ENCODE measurements around the gene SMARCD2. TPM values are rescaled to one million over a fixed set of nuclear protein-coding genes. Genes with fewer than 3 reads are reported as not detected.
A peak's percentile ranks its signal among the peaks of the same experiment; 100 is the strongest.

SMARCD2 gene
- polyA plus RNA-seq, 1 donor: 28.6 TPM

DNA sequence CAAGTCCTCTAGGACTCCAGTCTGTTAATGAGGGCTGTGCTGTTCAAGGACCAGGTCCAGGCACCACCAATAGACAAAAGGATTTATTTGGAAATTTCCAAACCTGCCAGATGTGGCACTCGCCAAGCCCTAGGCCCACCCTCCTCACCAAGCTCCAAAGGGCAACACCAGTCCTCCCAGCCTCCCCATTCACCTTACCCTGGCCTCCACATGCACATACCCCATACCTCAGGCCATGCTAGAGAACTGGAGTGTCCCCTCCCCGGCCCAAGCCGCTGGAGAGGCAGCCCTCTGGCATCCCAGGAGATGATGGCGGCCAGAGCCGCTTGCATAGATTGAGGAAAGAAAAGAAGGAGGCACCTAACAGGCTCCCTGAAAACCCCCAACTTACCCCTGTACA, 10.5 kb downstream of the SMARCD2 start:
- DNase-seq: no peak

DNA sequence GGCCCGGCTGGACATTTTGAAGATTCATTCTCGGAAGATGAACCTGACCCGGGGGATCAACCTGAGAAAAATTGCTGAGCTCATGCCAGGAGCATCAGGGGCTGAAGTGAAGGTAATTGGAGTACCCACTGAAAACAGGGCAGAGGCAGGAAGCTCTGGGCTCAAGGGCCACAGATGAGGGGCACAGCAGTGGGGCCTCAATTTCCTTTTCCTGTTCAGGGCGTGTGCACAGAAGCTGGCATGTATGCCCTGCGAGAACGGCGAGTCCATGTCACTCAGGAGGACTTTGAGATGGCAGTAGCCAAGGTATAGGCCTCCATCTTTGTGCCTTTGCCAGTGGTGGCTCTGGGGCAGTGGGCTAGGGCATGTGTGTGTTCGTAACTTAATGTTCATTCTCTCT, 11.0 kb downstream of the SMARCD2 start:
- no peak for DNase-seq

DNA sequence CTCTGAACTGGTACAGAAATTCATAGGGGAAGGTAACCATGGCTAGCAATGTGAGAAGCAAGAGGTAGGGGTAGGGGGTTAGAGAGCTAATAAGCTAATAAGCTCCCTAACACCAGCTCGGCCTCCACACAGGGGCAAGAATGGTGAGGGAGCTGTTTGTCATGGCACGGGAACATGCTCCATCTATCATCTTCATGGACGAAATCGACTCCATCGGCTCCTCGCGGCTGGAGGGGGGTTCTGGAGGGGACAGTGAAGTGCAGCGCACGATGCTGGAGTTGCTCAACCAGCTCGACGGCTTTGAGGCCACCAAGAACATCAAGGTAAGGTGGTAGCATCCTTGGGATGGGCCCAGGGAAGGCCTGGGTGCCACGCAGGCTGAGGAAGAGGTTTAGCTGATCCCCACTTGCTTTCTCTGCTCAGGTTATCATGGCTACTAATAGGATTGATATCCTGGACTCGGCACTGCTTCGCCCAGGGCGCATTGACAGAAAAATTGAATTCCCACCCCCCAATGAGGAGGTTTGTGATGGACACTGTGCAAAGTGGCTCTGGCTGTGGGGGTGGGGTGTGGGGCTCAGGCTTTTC, 11.5 kb downstream of the SMARCD2 start:
- DNase-seq: no peak

DNA sequence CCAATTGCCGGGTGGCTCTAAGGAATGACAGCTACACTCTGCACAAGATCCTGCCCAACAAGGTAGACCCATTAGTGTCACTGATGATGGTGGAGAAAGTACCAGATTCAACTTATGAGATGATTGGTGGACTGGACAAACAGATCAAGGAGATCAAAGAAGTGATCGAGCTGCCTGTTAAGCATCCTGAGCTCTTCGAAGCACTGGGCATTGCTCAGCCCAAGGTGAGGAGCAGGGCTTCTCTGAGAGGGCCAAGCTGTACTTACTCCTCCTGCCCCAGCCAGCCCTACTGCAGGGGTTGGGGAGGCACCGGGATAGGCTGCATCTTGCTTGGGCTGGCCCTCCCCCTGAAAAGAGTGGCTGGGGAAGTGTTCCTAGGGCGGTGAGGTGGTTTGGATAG, 12.2 kb downstream of the SMARCD2 start:
- no peak for DNase-seq

DNA sequence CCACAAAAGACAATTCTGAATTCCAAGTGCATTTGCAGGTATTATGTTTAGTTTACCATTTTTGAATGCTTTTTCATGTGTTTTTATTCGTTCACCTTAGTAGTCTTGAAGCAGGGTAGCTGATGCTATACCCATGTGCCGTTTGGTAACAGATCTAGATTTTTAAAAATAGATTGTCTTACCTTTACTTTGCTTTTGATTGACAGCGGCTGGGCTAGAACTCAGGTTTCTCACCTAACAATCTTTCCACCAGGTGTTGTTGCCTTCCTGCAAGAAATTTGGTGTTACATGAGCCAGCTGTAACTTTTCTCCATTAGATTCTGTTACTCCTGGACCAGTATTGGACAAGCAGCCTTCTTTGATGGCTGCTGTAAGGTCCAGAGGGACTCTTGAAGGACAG, 13.5 kb downstream of the SMARCD2 start:
- no peak for DNase-seq

DNA sequence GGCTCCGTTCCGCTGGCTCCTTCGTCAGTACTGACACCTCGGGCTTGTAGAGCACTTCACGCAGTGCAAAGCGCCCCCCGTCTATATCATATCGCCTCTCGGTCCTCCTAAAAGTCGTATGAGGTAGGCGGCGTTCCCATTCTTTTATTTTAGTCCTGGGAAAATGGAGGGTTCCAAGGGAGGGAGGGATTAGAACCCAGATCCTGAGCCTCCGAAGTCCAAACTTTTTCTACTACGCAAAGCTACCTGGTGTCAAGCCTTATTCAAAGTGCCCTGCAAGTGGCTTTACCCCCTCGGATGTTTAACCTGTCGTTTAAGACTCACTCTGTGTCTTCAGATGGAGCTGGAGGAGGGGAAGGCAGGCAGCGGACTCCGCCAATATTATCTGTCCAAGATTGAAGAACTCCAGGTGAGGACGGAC, 14.7 kb downstream of the SMARCD2 start:
- no peak for DNase-seq

DNA sequence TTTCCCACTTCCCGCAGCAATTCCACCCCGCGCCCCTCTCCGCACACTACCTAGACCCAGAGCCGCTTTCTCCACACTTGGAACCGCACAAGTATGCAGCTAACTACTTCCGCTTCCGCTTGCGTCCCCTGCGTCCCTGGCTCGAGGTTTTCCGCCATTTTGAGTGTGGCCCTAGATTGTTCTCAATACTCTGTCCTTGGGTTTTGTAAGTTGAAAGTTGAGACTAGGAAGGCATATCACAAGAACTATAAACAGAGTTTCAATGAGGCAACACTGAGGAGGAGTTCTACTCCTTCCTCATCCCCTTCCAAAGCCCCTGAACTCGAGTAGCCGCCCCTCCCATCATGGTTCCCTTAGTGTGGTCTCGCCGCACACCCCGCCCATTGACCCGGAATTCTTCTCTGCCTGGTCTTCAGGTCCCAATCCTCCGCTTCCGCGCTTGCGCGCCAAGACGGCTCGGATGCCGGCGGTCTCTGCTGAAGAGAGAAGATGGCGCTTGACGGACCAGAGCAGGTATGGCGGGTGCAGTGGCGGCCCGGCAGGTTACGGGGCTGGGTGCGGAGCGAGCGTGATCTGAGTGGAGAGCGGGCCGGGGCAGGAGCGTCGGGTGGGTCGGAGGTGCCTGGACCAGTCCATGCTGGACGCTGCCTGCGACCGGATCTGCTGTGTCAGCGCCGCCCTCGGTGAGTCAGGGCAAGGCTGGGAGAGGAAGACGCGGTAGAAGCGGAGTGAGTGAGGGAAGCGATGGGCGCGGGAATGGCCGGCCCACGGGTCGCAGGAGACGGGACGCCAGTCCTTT, 15.3 kb downstream of the SMARCD2 start, which contains the start of the genes FTSJ3 and PSMC5:
FTSJ3 (minus strand) TSS at position 662 of the 799 bp plus-strand sequence. CDS start 761 bp downstream, outside the sequence.
PSMC5 (plus strand) TSS at position 430 of the 799 bp plus-strand sequence; CDS start at position 490, 60 bp downstream.
- peak; percentile 98 for DNase-seq

DNA sequence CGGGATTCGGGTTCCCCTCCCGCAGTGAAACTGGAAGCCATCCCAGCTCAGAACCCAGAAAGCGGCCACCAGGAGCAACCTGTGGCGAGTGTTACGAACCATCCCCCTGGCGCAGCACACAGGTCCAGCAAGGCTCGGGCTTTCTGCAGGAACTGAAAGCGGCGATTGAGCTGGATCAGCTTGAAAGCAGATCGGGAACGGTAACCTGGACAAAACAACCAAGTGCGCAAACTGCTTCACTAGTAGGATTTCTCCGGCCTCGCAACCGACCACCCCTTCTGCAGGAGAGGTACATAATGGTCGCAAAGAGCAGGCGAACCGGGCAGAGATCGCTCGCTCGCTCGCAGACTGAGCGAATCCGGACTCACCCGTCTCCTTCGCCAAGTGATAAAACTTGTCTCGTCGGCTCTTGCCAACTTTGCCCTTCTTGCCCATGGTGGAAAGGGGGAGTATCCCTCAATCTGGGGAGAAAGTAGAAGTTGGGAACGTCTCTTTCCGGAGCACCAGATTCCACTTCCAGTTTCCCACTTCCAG, 15.9 kb downstream of the SMARCD2 start:
- no peak for DNase-seq

DNA sequence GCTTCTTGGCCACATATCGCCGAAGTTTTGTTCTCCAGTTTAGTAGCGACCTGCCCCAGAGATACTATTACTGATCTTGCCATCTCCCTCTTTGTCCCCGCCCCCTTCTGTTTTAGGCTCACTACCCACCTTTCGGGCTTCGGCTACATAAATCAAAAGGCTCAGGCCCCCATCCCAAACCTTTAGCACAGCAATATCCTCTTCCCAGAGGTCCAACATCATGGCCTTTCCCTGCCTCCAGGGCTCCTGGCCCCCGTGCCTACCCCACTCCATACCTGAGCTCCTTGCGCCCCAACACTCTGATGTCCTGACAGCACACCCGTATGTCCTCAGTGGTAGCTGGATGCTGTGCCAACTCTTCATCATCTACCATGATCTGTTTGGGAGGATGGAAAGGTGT, 18.1 kb downstream of the SMARCD2 start:
- no peak for DNase-seq

DNA sequence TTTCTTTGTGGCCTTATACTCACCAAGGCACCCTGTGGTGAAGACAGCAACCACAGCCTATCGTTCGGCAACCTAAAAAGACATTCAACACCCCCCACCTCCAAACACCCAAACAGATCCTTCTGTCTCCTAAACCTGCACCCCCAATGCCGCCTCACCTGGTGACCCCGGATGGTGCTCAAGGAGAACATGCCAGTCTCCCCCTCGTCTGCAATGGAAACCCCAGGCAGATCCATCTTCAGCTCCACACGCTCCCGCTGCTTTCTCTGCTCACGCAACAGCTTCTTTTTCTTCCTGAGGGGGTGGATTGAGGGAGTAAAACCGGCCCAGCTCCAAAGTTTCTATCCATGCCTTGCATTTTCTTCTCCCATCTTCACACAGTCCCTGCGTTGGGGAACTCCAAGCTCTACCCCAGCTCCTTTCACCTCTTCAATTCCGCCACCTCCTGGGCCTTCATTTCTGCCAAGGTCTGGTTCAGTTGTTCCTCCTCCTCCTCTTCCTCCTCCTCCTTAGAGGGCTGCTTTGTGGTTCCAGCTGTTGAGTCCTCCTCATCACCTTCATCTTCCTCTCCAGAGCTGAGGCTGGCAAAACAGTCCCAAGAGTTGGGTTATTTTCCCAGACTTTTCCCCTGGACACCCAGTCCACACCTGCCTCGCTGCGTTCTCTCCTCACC, 18.7 kb downstream of the SMARCD2 start:
- DNase-seq: no peak

DNA sequence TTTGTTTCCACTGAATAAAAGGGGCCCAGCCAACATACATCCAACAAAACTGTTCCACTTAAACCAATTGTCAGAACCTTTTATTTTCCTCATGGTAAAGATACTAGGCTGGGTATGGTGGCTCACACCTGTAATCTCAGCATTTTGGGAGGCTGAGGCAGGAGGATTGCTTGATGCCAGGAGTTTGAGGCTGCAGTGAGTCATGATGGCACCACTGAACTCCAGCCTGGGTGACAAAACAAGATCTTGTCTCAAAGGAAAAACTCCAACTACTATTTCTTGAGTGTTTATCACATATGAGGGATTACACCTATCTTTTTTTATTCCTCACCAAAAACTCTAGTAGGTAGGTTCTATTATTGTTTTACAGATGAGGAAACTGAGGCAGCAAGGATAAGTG, 19.9 kb downstream of the SMARCD2 start:
- DNase-seq: no peak

DNA sequence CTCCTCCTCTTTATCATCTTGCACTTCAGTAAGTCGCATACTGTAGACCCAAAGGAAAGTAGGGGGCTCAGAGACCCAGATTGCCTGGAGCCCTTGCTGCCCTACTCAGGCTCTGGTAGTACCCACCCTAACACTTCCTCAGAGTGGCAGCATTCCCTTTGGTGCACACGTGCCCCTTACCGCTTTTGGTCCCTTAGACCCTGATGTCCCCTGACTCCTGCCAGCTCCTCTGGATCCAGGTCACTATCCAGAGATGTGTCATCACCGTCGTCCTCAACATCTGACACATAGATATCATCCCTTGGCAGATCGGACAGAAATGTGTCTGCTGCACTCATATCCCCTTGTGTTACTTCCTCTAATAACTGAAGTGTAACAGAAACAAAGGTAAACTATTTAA, 20.7 kb downstream of the SMARCD2 start:
- DNase-seq: no peak

DNA sequence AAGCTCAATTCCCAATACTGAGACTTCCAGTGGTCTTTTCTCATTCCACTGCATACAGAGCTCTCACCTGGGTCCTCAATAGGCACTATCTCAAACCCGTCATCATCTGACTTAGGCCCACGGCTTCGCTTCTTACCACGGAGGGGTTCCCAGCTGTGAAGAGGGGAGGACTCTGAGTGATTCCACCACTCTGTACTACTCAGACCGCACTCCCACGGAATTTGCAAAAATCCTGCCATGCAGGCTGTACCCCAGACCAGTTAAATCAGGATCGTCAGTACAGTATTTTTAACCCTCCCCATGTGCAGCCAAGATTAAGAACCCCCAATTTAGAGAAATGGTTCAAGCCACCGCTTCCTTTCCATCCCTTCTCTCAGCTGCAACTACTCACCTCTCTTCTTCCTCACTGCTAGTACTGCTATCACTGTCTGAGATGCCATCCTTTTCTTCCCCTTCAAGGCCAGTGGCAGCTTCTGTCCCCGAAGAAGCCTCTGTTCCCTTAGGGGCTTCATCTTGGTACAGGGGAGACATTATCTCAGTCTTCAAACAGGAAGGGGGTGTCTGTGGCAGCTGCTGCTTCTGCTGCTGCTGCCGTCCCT, 21.4 kb downstream of the SMARCD2 start:
- DNase-seq: no peak

DNA sequence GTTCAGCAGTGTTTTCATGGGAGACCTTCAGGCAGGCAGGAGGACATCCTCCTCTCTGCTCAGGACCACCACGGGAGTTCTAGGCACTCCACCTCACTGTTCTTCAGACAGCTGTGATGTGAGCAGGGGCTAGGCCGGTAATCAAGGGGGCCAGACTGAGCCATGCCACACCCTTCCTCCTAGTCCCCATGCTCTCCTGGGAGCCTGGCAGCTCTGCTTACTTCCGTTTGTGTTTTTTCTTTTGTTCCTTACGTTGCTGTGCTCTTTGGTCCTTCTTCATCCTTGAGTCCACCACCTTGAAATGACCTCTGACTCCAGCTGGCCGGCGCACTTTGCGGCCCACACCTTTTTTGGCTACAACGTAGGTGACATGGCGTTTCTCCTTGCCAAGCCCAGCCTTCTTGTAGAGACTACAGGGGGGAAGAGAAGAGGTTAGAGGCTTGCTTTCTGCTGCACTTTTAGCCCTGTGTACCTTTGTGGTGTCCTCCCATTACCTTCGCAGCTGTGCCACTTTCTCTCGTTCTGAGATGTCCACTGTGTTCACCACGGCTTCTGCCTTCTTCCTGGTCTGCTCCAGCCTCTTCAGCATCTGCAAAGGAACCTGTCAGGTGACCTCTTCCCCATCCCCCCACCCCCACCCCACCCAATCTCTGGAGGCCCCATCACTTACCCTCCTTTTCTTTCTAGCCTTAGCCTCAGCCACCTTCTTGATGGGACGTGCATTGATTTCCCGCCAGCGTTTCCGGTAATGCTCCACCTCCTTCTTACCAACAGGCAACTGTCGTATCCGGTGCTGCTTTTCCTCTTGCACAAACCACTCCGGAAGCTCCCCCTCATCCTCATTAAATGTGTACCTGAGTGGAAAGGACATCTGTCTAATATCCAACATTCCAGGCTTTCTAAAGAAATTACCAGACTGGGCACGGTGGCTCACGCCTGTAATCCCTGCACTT, 22.6 kb downstream of the SMARCD2 start:
- DNase-seq: no peak

DNA sequence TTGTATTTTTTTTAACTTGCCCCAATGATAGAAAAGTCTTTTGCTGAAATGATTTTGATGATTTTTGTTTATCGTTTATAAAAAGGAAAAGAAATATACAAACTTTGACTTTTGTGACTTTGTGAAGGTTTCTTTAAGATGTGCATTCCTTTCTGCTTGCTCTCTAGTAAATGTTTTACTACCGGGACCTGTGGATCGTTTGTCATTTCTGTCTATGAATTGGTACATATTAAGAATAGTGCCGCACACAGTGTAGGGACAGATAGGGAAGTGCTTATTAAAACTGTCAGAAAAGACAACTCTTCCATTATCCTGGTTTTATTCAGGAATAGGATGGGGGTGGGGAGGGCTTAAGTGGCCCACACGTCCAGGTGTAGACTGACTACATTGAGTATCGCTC, 23.4 kb downstream of the SMARCD2 start:
- no peak for DNase-seq

DNA sequence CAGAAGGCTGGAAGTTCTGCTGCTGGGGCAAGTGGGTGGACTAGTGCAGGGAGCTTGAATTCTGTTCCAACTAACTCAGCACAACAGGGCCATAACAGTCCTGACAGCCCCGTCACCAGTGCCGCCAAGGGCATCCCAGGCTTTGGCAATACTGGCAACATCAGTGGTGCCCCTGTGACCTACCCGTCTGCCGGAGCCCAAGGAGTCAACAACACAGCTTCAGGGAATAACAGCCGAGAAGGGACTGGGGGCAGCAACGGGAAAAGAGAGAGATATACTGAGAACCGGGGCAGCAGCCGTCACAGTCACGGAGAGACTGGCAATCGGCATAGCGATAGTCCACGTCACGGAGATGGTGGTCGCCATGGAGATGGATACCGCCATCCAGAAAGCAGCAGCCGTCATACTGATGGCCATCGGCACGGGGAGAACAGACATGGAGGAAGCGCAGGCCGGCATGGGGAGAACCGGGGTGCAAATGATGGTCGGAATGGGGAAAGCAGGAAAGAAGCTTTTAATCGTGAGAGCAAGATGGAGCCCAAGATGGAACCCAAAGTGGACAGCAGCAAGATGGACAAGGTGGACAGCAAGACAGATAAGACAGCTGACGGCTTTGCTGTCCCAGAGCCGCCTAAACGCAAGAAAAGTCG, 24.6 kb downstream of the SMARCD2 start:
- DNase-seq: no peak

DNA sequence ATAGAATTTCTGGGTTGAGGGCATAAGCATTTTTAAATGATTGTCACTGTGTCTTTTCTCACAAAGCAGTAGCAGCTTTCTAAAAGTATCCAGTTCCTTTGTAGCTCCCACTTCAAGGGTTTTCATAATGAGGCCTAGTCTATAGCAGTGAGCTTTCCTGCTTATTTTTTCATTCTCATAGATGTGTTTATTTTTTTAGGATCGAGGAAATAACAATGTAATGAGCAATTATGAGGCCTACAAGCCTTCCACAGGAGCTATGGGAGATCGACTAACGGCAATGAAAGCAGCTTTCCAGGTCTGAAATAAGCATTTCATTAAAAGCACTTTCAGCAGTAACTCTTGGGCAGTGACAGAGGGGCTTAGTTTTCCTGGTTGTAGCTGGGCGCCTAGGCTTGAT, 25.8 kb downstream of the SMARCD2 start:
- no peak for DNase-seq

DNA sequence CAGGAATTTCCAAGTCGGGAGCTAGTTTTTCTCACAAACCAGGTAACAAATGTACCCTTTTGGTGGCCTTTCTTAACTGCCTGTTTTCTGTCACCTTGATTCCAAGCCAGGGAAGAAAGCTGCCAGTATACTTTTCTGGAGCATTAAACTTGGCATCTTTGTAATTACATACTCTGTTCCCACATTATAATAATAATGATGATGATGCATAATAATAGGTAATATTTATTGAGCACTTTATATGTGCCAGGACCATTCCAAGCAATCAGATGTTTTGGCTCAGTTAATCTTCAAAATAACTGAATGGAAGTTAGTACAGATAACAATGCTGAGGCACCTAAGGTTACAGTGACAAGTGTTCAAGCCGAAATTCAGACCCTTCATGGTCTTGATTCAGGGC, 26.4 kb downstream of the SMARCD2 start:
- DNase-seq: no peak

DNA sequence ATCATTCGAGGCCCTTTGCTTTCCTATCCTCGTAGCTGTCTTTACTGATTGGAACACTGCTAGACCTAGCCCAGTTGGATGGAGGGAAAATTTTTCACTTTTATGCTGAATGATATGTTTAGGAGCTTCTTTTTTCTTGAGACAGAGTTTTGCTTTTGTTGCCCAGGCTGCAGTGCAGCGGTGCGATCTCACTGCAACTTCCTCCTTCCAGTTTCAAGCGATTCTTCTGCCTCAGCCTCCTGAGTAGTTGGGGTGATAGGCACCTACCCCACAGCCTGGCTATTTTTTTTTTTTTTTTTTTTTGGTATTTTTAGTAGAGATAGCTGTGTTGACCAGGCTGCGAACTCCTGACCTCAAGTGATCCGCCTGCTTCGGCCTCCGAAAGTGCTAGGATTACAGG, 32.5 kb downstream of the SMARCD2 start:
- no peak for DNase-seq

DNA sequence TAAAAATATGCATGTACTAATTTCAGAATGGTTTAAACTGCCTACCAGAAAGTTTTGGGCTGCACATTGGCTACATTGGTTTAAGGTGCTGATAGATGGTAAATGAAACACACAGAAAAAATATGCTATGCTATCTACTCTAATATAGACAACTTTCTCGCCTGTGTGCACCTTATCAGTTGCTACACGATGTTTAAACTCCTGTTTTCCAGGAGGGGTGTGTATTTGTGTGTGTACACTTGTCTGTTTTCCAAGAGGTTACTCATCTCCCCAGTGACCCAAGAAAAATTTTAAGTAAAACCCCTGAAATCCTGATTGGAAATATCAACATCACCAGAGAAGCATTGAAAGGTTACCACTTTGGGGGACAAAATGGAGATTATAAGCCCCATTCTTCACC, 36.9 kb downstream of the SMARCD2 start:
- no peak for DNase-seq

DNA sequence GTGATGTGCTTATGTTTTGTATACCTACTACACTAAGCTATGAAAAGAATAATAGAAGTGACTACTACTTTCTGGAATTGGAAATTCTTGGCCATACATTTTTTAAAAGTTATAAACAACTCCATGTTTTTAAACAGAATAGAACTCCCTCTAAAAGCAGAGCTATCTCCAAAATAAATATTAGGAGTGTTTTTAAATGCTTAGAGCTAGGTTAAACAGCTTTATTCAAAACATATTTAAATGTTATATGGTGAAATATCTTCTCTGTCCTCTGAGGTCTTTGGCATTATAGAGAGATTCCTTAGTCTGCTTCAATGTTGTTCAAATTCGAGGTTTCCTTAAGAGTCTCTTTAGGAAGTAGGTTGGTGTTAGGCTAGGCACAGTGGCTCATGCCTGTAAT, 38.2 kb downstream of the SMARCD2 start:
- DNase-seq: no peak
